Naive thymus-derived CD4-positive, alpha-beta T cell (primary cell): ENCODE measurements around the gene ESYT3. TPM values are rescaled to one million over a fixed set of nuclear protein-coding genes. Genes with fewer than 3 reads are reported as not detected.

ENCODE experiments used
- ATAC-seq: fragments of 150-1000 bp; cut with Tn5 transposase; 2 replicates; pipeline ENCODE4 v1.10.0; 2021; ENCODE audit warnings: mild to moderate bottlenecking, moderate library complexity
- CTCF ChIA-PET: fragments of 350-600 bp; sonication (Branson Sonifier 250); formaldehyde crosslinking; loops from one replicate; lab custom pipeline; 2021; ENCODE audit warnings: antibody characterized with exemption; lab: Charles Lee
- POLR2A ChIA-PET: fragments of 350-600 bp; sonication (Branson Sonifier 250); formaldehyde crosslinking; loops from one replicate; lab custom pipeline; 2021; ENCODE audit warnings: antibody characterized with exemption, inconsistent platforms; lab: Charles Lee
- DNase-seq, 9 donors: peaks; one replicate each; pipeline versions ENCODE4 v3.0.0 to v3.0.0-alpha.2; 2020 to 2022; ENCODE audit warnings: mixed read lengths in 1 of 9
- H3K27ac ChIP-seq: one replicate; pipeline ENCODE4 v1.7.0; 2013; ENCODE audit warnings: mild to moderate bottlenecking, low read depth, low read length, moderate library complexity
- H3K27me3 ChIP-seq, 2 donors: one replicate each; pipeline ENCODE4 v1.7.0; 2013; ENCODE audit warnings: low read length in 2 of 2, mild to moderate bottlenecking in 2 of 2, moderate library complexity in 2 of 2; ENCODE audit not compliant: control insufficient read depth in 2 of 2, insufficient read depth in 2 of 2
- H3K36me3 ChIP-seq, 3 experiments: 1 replicate in 2 of 3; 2 replicates in 1 of 3; pipeline ENCODE4 v1.7.0; 2013; ENCODE audit warnings: low read length in 3 of 3, mild to moderate bottlenecking in 3 of 3, moderate library complexity in 1 of 3; ENCODE audit not compliant: insufficient read depth in 3 of 3, control insufficient read depth in 2 of 3
- H3K4me1 ChIP-seq, 2 donors: one replicate each; pipeline ENCODE4 v1.7.0; 2013; ENCODE audit warnings: low read length in 2 of 2, mild to moderate bottlenecking in 2 of 2, moderate library complexity in 1 of 2; ENCODE audit not compliant: control insufficient read depth in 2 of 2, insufficient read depth in 2 of 2
- H3K4me3 ChIP-seq: 2 replicates; pipeline ENCODE4 v1.7.0; 2013; ENCODE audit warnings: mild to moderate bottlenecking, low read length
- H3K9me3 ChIP-seq, 3 experiments: 1 replicate in 2 of 3; 2 replicates in 1 of 3; pipeline ENCODE4 v1.7.0; 2013; ENCODE audit warnings: low read length in 3 of 3; ENCODE audit not compliant: control insufficient read depth in 2 of 3
- H3K27ac Mint-ChIP-seq, 9 donors: one replicate each; pipeline ENCODE4 v1.8.0; 2020 to 2022; ENCODE audit warnings: mixed read lengths in 9 of 9, mild to moderate bottlenecking in 8 of 9, moderate library complexity in 5 of 9, inconsistent platforms in 2 of 9
- H3K27me3 Mint-ChIP-seq, 5 donors: one replicate each; pipeline ENCODE4 v1.8.0; 2021 to 2022; ENCODE audit warnings: mixed read lengths in 5 of 5, mild to moderate bottlenecking in 1 of 5
- H3K36me3 Mint-ChIP-seq, 5 donors: one replicate each; pipeline ENCODE4 v1.8.0; 2020 to 2022; ENCODE audit warnings: mixed read lengths in 5 of 5, mild to moderate bottlenecking in 3 of 5, inconsistent platforms in 1 of 5
- H3K4me1 Mint-ChIP-seq, 7 donors: one replicate each; pipeline ENCODE4 v1.8.0; 2020 to 2022; ENCODE audit warnings: mixed read lengths in 7 of 7, mild to moderate bottlenecking in 3 of 7, inconsistent platforms in 1 of 7
- H3K4me3 Mint-ChIP-seq, 10 donors: one replicate each; pipeline ENCODE4 v1.8.0; 2020 to 2022; ENCODE audit warnings: mild to moderate bottlenecking in 10 of 10, mixed read lengths in 10 of 10, moderate library complexity in 6 of 10, inconsistent platforms in 2 of 10
- H3K9me3 Mint-ChIP-seq, 11 donors: one replicate each; pipeline ENCODE4 v1.8.0; 2020 to 2022; ENCODE audit warnings: mixed read lengths in 11 of 11, mild to moderate bottlenecking in 4 of 11, inconsistent platforms in 1 of 11, moderate library complexity in 1 of 11
- intact Hi-C, 2 donors: fragments of 100-400 bp; cut with micrococcal nuclease; formaldehyde crosslinking; loops; one replicate each; pipeline ENCODE4 v1.15.1; 2023
- polyA plus RNA-seq, 2 donors: library from polyadenylated mRNA; unstranded; fragments of 300-500 nt; fragmentation: Illumina TruSeq; gene quantifications; one replicate each; pipeline ENCODE4 v1.2.3, GENCODE V29; 2021
- total RNA-seq, 6 experiments: library from RNA in 5 of 6; stranded (reverse) in 5 of 6; gene quantifications; 1 replicate in 5 of 6; 2 replicates in 1 of 6; pipeline ENCODE4 v1.2.3 and lab custom pipeline; 2021 to 2026

Gene ESYT3
- total and polyA plus RNA-seq, 7 experiments from 2014 or later: 0.14 to 0.41 (median 0.32) TPM; not detected in 4

DNA sequence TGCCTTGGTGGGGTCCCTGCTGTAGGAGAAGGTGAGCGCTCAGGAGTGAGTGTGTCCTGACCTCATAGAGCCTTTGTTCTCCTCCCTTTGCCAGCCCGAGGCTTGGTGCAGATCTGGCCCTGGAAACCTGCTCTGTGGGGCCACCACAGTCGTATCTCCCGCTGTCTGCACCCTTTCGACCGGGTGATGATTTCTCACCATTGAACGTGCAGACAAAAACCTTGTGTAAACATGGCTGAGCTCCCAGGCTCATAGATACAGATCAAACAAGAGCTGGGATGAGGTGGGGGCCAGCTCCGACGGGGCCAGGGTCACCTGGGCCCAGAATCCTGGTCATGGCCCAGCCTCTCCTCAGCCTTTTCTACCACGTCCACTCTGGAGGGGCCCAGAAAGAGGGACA is 34.6 kb upstream of the ESYT3 start:
- DNase-seq (no peak), ATAC-seq (no peak)
- Mint-ChIP-seq H3K36me3 (no peaks in the 10 kb centered on the region), H3K4me3 (no peak overlapping the region), H3K4me1 (no peaks in the 10 kb centered on the region), H3K27me3 (peaks cover 0 to 5% (median 0%) of the 10 kb centered on the region in 5 donors), H3K9me3 (no peaks in the 10 kb centered on the region), H3K27ac (no peak overlapping the region)
- no peaks in the 10 kb centered on the region for H3K27me3 ChIP-seq
- no peak overlapping the region for H3K4me3 ChIP-seq
- no peak overlapping the region for H3K27ac ChIP-seq
- intact Hi-C loops: no loop called here
- no peaks in the 10 kb centered on the region for H3K36me3 ChIP-seq
- CTCF ChIA-PET: no interaction called here
- H3K9me3 ChIP-seq: no peaks in the 10 kb centered on the region
- no peaks in the 10 kb centered on the region for H3K4me1 ChIP-seq
- POLR2A ChIA-PET: no interaction called here

DNA sequence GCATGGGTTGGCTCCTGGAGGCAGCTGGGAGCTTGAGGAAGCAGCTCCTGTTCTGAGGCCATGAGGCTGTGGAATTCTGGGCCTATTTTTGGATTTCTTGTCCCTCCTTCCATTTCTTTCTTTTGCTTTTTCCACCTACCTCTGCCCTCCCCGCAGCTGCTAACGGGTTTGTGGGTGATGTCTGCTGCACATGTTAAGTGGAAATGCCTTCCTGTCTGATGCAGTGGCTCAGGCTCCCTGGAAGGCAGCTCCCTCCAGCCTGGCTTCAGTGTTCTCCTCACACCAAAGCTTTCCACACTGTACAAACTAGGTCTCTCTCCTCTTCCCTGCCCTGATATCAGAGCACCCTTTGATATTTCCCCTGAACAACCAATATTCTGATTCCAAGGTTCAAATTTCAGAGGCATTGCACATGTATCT is 33.8 kb upstream of the ESYT3 start:
- Histone ChIP-seq H3K27ac (no peak overlapping the region), H3K9me3 (no peaks in the 10 kb centered on the region), H3K36me3 (no peaks in the 10 kb centered on the region), H3K4me3 (no peak overlapping the region), H3K4me1 (no peaks in the 10 kb centered on the region), H3K27me3 (no peaks in the 10 kb centered on the region)
- Mint-ChIP-seq H3K4me3 (no peak overlapping the region), H3K4me1 (no peaks in the 10 kb centered on the region), H3K9me3 (no peaks in the 10 kb centered on the region), H3K27me3 (peaks cover 0 to 4% (median 0%) of the 10 kb centered on the region in 5 donors), H3K36me3 (no peaks in the 10 kb centered on the region), H3K27ac (no peak overlapping the region)
- ChIA-PET POLR2A (no interaction called here), CTCF (interaction anchor here (0.9 kb wide), 1 partner anchor 9 kb away, joined by 4 read pairs; no protein-coding TSS in a partner anchor)
- intact Hi-C loops: no loop called here
- DNase-seq: no peak
- no peak for ATAC-seq

- ChIA-PET CTCF (no interaction called here), POLR2A (no interaction called here)
- H3K4me1 ChIP-seq: no peaks in the 10 kb centered on the region
- DNase-seq (no peak), ATAC-seq (no peak)
- Mint-ChIP-seq H3K4me3 (no peak overlapping the region), H3K4me1 (no peaks in the 10 kb centered on the region), H3K36me3 (no peaks in the 10 kb centered on the region), H3K27ac (no peak overlapping the region), H3K27me3 (peaks cover 0 to 8% (median 0%) of the 10 kb centered on the region in 5 donors), H3K9me3 (no peaks in the 10 kb centered on the region)
- intact Hi-C loops: no loop called here
- no peaks in the 10 kb centered on the region for H3K27me3 ChIP-seq
- no peak overlapping the region for H3K27ac ChIP-seq
- H3K36me3 ChIP-seq: no peaks in the 10 kb centered on the region
- H3K4me3 ChIP-seq: no peak overlapping the region
- no peaks in the 10 kb centered on the region for H3K9me3 ChIP-seq
Observed at GRCh38 chr3:138401834-138402233, 32.6 kb upstream of the ESYT3 start.

DNA sequence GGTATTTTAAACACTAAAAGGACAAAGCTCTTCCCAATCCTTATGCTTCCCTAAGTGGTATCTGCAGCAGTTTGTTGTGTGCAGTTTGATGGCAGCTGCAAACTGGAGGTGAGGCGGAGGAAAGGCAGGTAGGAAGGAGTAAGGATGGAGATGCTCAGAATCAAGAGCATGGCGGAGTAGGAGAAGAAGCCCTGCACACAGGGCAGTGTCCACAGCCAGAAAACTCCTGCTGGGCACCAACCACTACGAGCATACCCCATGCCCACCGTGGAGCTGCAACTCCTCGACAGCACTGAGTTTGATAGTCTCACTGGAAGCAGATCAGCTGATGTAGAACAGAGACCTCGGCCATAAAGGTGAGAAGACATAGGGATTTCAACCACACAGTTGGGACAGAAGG is 30.3 kb upstream of the ESYT3 start:
- H3K27ac ChIP-seq: no peak overlapping the region
- no peaks in the 10 kb centered on the region for H3K9me3 ChIP-seq
- no peaks in the 10 kb centered on the region for H3K4me1 ChIP-seq
- H3K36me3 Mint-ChIP-seq: no peaks in the 10 kb centered on the region
- no peaks in the 10 kb centered on the region for H3K9me3 Mint-ChIP-seq
- no peak overlapping the region for H3K4me3 ChIP-seq
- no peak overlapping the region for H3K27ac Mint-ChIP-seq
- ATAC-seq (no peak), DNase-seq (no peak)
- intact Hi-C loops: no loop called here
- CTCF ChIA-PET: no interaction called here
- POLR2A ChIA-PET: no interaction called here
- H3K27me3 Mint-ChIP-seq: peaks cover 0 to 15% (median 9%) of the 10 kb centered on the region in 5 donors
- no peaks in the 10 kb centered on the region for H3K4me1 Mint-ChIP-seq
- H3K4me3 Mint-ChIP-seq: no peak overlapping the region
- H3K27me3 ChIP-seq: no peaks in the 10 kb centered on the region
- H3K36me3 ChIP-seq: no peaks in the 10 kb centered on the region

GRCh38 chr3:138405001-138405400 is 29.4 kb upstream of the ESYT3 start:
- no peaks in the 10 kb centered on the region for H3K4me1 Mint-ChIP-seq
- Histone ChIP-seq H3K4me3 (no peak overlapping the region), H3K4me1 (no peaks in the 10 kb centered on the region), H3K27me3 (no peaks in the 10 kb centered on the region), H3K36me3 (no peaks in the 10 kb centered on the region), H3K9me3 (no peaks in the 10 kb centered on the region), H3K27ac (no peak overlapping the region)
- ChIA-PET POLR2A (no interaction called here), CTCF (no interaction called here)
- no peak overlapping the region for H3K27ac Mint-ChIP-seq
- H3K9me3 Mint-ChIP-seq: no peaks in the 10 kb centered on the region
- intact Hi-C loops: no loop called here
- no peak for ATAC-seq
- peaks cover 0 to 15% (median 9%) of the 10 kb centered on the region in 5 donors for H3K27me3 Mint-ChIP-seq
- no peaks in the 10 kb centered on the region for H3K36me3 Mint-ChIP-seq
- DNase-seq: no peak
- no peak overlapping the region for H3K4me3 Mint-ChIP-seq

GRCh38 chr3:138405486-138405885 is 28.9 kb upstream of the ESYT3 start:
- H3K27ac ChIP-seq: no peak overlapping the region
- H3K9me3 ChIP-seq: no peaks in the 10 kb centered on the region
- Mint-ChIP-seq H3K36me3 (no peaks in the 10 kb centered on the region), H3K9me3 (no peaks in the 10 kb centered on the region), H3K4me1 (no peaks in the 10 kb centered on the region), H3K27me3 (peaks cover 0 to 17% (median 9%) of the 10 kb centered on the region in 5 donors), H3K27ac (peak overlapping the region in 1 of 9 donors; percentile 11), H3K4me3 (no peak overlapping the region)
- DNase-seq (no peak), ATAC-seq (no peak)
- H3K36me3 ChIP-seq: no peaks in the 10 kb centered on the region
- CTCF ChIA-PET: no interaction called here
- intact Hi-C loops: no loop called here
- POLR2A ChIA-PET: no interaction called here
- no peak overlapping the region for H3K4me3 ChIP-seq
- H3K4me1 ChIP-seq: no peaks in the 10 kb centered on the region
- no peaks in the 10 kb centered on the region for H3K27me3 ChIP-seq

DNA sequence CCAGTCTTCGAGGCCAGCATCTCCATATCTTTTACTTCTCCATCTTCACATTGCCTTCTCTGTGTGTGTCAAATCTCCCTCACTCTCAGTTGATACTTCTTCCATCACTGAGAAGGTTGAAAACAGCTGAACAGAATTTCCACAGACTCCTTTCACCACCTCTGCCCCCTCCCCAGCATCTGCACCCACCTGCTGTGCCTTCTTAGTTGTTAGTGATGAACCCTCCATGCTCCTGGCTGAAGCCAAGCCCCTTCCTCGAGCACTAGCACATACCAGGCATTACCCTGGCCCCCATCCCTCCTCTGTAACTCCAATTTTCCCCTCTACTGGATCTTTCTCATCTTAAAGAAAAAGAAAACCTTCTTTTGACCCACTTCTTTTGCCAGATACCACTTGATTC is 27.8 kb upstream of the ESYT3 start:
- POLR2A ChIA-PET: no interaction called here
- Mint-ChIP-seq H3K4me3 (no peak overlapping the region), H3K27me3 (peaks cover 0 to 17% (median 9%) of the 10 kb centered on the region in 5 donors)

More for the DNA sequence above, 27.8 kb upstream of the ESYT3 start:
- H3K36me3 Mint-ChIP-seq: no peaks in the 10 kb centered on the region
- Histone ChIP-seq H3K27me3 (no peaks in the 10 kb centered on the region), H3K9me3 (no peaks in the 10 kb centered on the region), H3K36me3 (no peaks in the 10 kb centered on the region), H3K27ac (no peak overlapping the region), H3K4me1 (no peaks in the 10 kb centered on the region), H3K4me3 (no peak overlapping the region)
- no peaks in the 10 kb centered on the region for H3K9me3 Mint-ChIP-seq
- ATAC-seq (no peak), DNase-seq (no peak)
- H3K27ac Mint-ChIP-seq: no peak overlapping the region
- intact Hi-C loops: no loop called here
- CTCF ChIA-PET: no interaction called here
- peaks cover 0 to 2% (median 0%) of the 10 kb centered on the region in 7 donors for H3K4me1 Mint-ChIP-seq
